HUES48 (cell line): ENCODE measurements around the gene ANKRD62.

Experiments used
- H3K27ac ChIP-seq: one replicate; pipeline ENCODE4 v1.7.0; 2013; ENCODE audit warnings: low read depth, low read length, inconsistent platforms
- H3K27me3 ChIP-seq: 2 replicates; pipeline ENCODE4 v1.6.1; 2013; ENCODE audit warnings: mild to moderate bottlenecking, low read length; ENCODE audit not compliant: control insufficient read depth, insufficient read depth
- H3K36me3 ChIP-seq: 2 replicates; pipeline ENCODE4 v1.6.1; 2013; ENCODE audit warnings: low read length; ENCODE audit not compliant: control insufficient read depth, insufficient read depth
- H3K4me1 ChIP-seq: 2 replicates; pipeline ENCODE4 v1.6.1; 2013; ENCODE audit warnings: mild to moderate bottlenecking, low read length; ENCODE audit not compliant: control insufficient read depth, insufficient read depth
- H3K4me3 ChIP-seq: 2 replicates; pipeline ENCODE4 v1.5.1; 2013; ENCODE audit warnings: mild to moderate bottlenecking, low read depth, low read length
- H3K9ac ChIP-seq: 2 replicates; pipeline ENCODE4 v1.6.1; 2013; ENCODE audit warnings: mild to moderate bottlenecking, low read depth, low read length, moderate library complexity
- H3K9me3 ChIP-seq: 2 replicates; pipeline ENCODE4 v1.6.1; 2013; ENCODE audit warnings: low read length; ENCODE audit not compliant: control insufficient read depth, insufficient read depth

The ANKRD62 gene

DNA sequence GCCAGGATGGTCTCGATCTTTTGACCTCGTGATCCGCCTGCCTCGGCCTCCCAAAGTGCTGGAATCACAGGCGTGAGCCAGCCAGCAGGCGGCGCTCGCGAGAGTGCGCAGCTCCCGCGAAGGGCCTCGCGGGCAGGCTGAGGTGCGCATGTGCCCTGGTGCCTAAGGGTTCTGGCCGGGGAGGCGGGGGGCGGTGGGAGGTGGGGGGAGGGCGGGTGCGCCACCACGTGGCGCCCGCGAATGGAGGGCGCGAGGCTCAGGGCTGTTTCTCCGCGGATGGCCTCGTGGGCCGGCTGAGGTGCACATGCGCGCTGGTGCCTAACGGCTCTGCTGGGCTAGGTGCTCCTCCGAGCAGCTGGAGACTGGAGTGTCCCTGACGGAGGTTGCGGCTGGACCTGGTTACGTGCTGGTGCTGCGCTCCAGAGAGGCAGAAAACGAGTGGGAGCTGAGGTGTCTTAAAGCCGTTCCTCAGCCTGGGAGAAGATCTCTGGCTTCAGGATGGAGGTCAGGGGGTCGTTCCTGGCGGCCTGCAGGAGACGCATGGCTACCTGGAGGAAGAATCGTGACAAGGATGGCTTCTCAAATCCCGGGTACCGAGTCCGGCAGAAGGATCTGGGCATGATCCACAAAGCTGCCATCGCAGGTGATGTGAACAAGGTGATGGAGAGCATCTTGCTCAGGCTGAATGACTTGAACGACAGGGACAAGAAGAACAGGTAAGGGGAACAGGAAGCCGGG lies at the start of gene ANKRD62:
ANKRD62 (plus strand) TSS at position 324 of the 738 bp plus-strand sequence; CDS start at position 499, 175 bp downstream.
- Histone ChIP-seq H3K9me3 (no peaks in the 10 kb centered on the region), H3K4me1 (no peaks in the 10 kb centered on the region), H3K4me3 (no peak within 1 kb of the TSS), H3K27me3 (no peaks in the 10 kb centered on the region), H3K36me3 (no peaks in the 10 kb centered on the region), H3K27ac (no peak within 1 kb of the TSS), H3K9ac (no peak within 1 kb of the TSS)

DNA sequence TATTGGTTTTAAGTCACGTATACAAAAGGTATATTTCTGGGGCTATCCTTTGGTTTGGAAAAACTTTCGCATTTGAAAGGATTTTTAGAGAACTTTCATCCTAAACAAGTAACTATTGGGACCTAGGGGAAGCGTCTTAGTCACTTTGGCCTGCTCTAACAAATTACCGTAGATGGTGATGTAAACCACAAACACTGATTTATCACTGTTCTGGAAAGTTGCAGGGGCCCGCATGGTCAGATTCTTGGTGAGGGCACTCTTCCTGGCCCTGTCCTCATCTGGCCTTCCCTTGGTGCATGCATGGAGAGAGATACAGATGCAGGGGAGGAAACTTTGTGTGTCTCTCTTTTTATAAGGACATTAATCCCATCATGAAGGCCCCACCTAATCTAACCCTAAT lies 49.1 kb upstream of the ANKRD62 start:
- Histone ChIP-seq H3K27ac (no peak overlapping the region), H3K36me3 (no peaks in the 10 kb centered on the region), H3K9me3 (no peaks in the 10 kb centered on the region), H3K4me1 (no peaks in the 10 kb centered on the region), H3K9ac (no peak overlapping the region), H3K27me3 (no peaks in the 10 kb centered on the region), H3K4me3 (no peak overlapping the region)

DNA sequence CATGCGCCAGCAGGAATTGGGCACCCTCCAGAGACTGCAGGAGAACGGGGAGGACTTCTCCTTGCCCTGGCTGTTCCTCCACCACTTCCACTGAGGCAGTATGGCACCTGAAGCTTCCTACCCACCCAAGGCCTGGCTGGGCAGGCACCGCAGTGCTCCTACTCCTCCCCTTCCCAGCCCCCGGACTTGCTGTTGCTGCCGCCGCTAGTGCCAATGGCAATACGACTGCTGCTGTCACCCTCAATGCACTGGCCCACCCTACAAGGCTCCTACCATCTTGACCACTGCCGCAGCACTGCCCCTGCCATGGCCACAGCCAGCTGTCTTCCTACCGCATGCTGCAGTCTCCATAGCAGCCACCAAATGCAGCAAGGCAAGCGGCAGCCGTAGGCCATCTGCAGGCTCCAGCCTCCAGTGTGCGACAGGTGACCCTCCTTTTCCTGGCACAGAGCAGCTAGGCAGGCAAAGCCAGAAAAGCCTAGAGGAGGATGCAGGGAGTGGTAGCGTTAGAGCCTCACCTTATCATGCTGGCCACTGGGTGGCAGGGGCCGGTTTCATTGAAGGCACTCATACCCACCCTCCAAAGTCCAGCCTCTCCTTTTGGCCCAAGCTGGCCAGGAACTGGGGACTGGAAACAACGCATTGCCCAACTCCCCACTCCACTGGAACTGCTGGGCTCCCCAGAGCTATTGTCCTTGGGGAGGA lies 47.4 kb upstream of the ANKRD62 start:
- no peaks in the 10 kb centered on the region for H3K36me3 ChIP-seq
- H3K27me3 ChIP-seq, result no peaks in the 10 kb centered on the region
- H3K9me3 ChIP-seq, result no peaks in the 10 kb centered on the region
- H3K4me1 ChIP-seq, result no peaks in the 10 kb centered on the region
- no peak overlapping the region for H3K27ac ChIP-seq
- H3K9ac ChIP-seq, result no peak overlapping the region
- no peak overlapping the region for H3K4me3 ChIP-seq

DNA sequence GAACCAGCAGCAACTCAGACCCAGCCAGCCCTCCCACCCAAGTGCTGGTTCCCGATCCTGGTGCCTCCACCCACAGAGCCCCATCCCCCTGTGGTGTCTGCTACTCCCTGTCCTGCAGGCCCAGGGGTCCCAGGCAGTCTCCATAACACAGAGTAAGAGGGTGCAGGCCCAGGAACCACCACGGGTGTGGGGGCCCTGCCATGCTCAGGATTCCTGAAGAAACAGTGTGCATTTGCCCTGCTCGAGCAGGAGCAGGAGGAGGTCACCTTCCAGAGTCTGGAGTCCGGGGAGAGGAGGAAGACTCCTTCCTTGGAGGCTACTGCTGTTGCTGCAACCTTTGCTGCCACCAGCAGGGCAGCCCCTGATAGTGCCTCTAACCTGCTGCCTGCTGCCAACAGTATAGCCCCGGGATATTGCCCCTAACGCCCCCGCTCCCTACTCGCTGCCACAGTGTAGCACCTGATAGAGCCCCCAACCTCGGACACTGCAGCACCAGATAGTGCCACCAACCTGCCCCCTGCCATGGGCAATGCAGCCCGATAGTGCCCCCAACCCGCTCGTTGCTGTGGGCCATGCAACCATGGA lies 46.8 kb upstream of the ANKRD62 start:
- no peaks in the 10 kb centered on the region for H3K27me3 ChIP-seq
- H3K9ac ChIP-seq, result no peak overlapping the region
- no peaks in the 10 kb centered on the region for H3K36me3 ChIP-seq
- no peaks in the 10 kb centered on the region for H3K9me3 ChIP-seq
- H3K4me3 ChIP-seq, result no peak overlapping the region
- H3K4me1 ChIP-seq, result no peaks in the 10 kb centered on the region
- no peak overlapping the region for H3K27ac ChIP-seq

- Histone ChIP-seq H3K4me3 (no peak overlapping the region), H3K27me3 (no peaks in the 10 kb centered on the region), H3K9me3 (no peaks in the 10 kb centered on the region), H3K27ac (no peak overlapping the region), H3K4me1 (no peaks in the 10 kb centered on the region), H3K9ac (no peak overlapping the region), H3K36me3 (no peaks in the 10 kb centered on the region)
Observed at GRCh38 chr18:12048010-12048826, 45.4 kb upstream of the ANKRD62 start.

- H3K27ac ChIP-seq, result no peak overlapping the region
Observed at GRCh38 chr18:12048827-12049175, 44.8 kb upstream of the ANKRD62 start.

DNA sequence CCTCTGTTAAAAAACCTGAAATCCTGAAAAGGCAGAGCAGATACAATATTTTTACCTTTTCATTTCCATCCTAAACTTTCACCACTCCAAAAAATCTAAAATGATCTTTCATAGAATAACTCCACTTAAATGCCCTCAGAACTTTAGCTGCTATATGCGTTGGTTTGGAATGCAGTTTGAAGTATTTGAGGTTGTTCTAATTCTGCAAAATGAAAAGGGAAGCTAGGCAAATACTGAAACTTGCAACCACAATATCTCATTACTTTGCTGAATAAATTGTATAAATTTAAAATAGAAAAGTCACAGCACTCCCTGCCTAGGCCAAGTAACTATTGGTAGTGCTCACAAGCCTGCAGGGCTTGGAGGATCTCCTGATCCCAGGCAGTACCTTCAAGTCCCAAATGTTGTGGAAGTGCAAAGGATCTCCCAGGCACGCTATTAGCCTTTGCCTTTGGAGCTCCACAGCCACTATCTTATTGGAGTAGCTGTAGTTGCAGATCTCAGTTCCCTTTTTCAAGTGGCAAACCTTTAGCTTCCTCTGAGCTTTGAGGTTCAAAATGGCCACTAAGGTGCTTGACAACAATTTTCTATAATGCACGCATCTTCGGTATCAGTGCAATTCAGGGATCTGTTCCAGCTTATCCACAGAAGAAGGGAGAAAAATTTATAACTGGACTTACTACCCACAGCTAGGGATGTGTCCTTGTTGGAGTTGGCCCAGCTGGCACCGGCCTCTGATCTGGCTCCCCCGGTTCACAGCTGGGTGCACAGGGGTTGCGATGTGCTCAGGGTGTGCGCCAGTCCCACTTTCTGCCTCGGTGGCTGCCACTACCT lies 43.4 kb upstream of the ANKRD62 start:
- Histone ChIP-seq H3K4me1 (no peaks in the 10 kb centered on the region), H3K27ac (no peak overlapping the region), H3K9ac (no peak overlapping the region), H3K4me3 (no peak overlapping the region), H3K27me3 (no peaks in the 10 kb centered on the region), H3K9me3 (no peaks in the 10 kb centered on the region), H3K36me3 (no peaks in the 10 kb centered on the region)

More at GRCh38 chr18:12048827-12049175, 44.8 kb upstream of the ANKRD62 start:
- Histone ChIP-seq H3K27me3 (no peaks in the 10 kb centered on the region), H3K9me3 (no peaks in the 10 kb centered on the region), H3K9ac (no peak overlapping the region), H3K4me1 (no peaks in the 10 kb centered on the region), H3K4me3 (no peak overlapping the region), H3K36me3 (no peaks in the 10 kb centered on the region)

DNA sequence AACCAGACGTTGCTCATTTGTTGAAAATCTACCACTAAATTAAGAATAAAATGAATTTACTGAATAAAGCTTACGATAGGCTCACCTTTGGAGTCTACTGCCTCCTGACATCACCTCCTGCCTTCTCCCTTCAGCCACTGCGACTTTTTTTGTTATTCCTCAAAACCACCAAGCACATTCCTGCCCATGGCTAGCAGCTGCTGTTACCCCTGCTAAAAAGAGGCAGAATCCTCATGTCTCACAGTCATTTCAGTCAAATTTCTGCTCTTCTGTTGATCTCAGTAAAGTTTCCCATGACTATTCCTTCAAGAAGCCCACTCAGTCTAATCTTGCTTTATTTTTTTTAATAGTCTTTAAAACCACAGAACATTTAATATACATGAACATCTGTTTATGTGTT lies 40.8 kb upstream of the ANKRD62 start:
- Histone ChIP-seq H3K27me3 (no peaks in the 10 kb centered on the region), H3K9me3 (no peaks in the 10 kb centered on the region), H3K9ac (no peak overlapping the region), H3K36me3 (no peaks in the 10 kb centered on the region), H3K4me3 (no peak overlapping the region), H3K27ac (no peak overlapping the region), H3K4me1 (no peaks in the 10 kb centered on the region)

- Histone ChIP-seq H3K27me3 (no peaks in the 10 kb centered on the region), H3K27ac (no peak overlapping the region), H3K9me3 (no peaks in the 10 kb centered on the region), H3K9ac (no peak overlapping the region), H3K4me1 (no peaks in the 10 kb centered on the region), H3K36me3 (no peaks in the 10 kb centered on the region), H3K4me3 (no peak overlapping the region)
Observed at GRCh38 chr18:12053289-12053688, 40.4 kb upstream of the ANKRD62 start.
